NCI-H1417 (cell line): ENCODE data around the gene KRT84.

ENCODE experiments used
- DNase-seq, 3 experiments: peaks; one replicate each; lab custom pipeline; 2025; lab: John Stamatoyannopoulos, UW

Gene KRT84

DNA sequence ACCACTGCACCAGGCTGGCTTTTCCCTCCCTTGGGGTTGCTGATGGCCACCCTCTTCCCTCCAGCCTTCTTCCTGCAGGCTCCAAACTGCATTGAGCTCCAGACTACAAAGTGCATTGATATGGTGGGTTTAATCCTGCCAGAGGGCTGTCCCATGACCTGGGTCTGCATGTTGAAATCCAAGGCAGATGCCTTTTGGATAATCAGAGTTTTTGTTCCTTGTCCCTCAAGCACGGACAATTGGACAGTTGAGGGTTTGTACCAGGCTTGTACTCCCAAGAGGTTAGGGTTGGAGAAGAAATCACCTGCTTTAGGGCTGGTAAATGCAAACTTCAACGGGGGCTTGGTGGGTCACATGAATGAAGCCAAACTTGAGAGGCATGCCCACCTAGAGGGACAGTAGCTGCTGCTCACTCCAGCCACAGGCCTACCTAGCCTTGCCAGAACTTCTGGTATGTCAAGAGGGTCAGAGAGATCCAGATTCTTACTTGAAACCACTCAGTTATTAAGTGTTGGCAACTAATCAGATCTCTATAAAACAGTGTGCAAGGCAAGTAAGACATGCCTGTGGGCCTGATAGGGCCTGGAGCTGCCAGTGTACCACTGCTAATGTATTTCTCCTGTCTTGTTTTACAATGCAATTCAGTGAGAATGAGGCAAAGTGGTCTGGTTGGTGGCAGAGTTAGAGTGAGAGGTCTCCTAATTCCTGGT lies 42.5 kb downstream of the KRT84 start:
- DNase-seq, result no peak

- DNase-seq, result no peak
These were observed 44.3 kb downstream of the KRT84 start for GRCh38 chr12:52341066-52341580.

DNA sequence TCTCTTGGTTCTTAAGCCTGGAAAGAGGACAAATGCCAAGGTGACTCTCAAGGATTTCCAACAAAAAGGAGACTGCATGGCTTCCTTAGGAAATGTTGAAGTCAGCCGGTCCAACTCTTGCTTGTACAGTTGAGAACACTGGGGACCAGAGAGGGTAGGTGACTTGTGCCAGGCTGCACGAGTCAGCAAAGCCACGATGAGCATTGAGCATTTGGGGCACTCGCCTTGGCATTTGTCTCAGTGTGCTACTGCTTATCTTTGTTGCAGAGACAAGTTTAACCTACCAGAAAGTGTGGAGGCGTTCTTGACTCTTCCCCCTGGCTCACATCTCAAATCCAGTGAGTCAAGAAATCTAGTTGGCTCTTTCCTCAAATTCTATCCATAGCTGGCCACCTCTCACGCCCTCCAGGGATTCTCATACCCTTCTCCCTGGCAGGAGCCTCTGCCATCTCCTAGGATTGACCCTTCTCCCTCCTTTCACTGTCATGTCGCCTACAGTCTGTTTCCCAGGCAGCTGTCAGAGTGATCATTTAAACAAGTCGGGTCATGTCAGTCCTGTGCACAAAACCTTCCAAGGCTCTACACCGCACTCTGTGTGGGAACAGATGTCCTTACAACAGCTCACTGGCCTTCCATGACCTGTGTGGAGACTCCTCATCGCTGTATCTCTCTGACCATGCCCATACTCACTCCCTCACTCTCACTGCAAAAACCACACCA lies 47.1 kb downstream of the KRT84 start:
- DNase-seq, result no peak

DNA sequence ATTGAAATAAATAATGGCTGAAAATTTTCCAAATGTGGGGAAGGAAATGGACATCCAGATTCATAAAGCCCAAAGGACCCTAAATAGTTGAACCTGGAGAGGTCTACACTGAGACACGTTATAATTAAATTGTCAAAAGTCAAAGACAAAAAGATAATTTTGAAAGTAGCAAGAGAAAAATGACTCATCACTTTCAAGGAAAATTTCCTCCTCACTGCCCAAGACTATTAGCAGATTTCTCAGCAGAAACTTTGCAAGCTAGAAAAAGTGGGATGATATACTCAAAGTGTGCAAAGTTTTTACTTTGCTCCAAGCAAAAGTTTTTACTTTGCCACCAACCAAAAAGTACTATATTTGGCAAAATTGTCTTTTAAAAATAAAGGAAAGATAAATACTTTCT lies 48.4 kb downstream of the KRT84 start:
- DNase-seq, result no peak

DNA sequence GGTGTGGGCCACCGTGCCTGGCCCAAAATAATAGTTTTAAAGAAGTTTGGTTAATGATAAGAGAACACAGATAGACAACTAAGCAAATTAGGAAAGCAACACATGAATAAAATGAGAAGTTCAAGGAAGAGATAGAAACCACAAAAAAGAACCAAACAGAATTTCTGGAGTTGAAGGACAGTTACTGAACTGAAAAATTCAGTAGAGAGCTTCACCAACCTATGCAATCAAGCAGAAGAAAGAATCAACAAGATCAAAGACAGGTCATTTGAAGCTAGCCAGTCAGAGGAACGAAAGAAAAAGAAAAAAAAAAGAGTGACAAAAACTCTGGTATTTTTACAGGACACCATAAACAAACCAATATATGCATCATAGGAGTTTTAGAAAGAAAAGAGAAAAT lies 48.8 kb downstream of the KRT84 start:
- DNase-seq, result no peak

DNA sequence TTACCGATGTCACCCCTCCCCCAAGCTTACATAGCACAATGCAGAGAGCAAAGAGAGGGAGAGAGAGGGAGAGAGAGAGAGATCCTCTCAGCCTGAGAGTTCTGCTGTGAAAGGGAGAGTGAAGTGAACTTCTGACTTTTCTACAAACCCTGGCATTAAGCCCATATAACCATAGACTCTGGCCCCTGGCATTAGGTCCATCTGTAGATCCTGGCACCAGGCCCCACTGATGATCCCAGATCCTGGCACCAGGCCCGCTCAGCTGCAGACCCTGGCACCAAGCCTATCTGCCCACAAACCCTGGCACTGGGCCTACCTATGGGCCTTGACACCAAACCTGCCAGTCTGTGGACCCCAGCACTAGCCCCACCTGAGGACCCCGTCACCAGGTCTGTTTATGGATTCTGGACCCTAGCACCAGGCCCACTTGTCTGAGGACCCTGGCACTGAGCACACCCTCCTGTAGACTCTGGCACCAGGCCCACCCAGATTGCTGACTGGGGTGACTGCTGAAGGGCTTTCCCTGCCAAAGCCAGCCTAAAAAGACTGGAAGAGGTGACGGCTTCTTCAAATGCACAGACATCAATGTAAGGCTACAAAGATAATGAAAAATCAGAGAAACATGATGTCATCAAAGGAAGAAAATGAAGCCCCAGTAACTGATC lies 49.7 kb downstream of the KRT84 start:
- no peak for DNase-seq

GRCh38 chr12:52334185-52334584 lies 51.3 kb downstream of the KRT84 start:
- DNase-seq, result no peak

- peak in 2 of 3 experiments; percentile 43 to 77 for DNase-seq
These were observed 52.1 kb downstream of the KRT84 start for GRCh38 chr12:52333321-52333720.

- no peak for DNase-seq
These were observed 53.1 kb downstream of the KRT84 start for GRCh38 chr12:52332381-52332780.

GRCh38 chr12:52331833-52332232 lies 53.6 kb downstream of the KRT84 start:
- no peak for DNase-seq

- no peak for DNase-seq
These were observed 54.4 kb downstream of the KRT84 start for GRCh38 chr12:52331039-52331438.

- no peak for DNase-seq
These were observed 57.5 kb downstream of the KRT84 start for GRCh38 chr12:52327830-52328500.
